ENCODE results near the gene ABAT.

Gene ABAT

GRCh38 chr16:8689686-8690085 lies 15.3 kb downstream of the ABAT start:
- Histone ChIP-seq H3K4me2 (ENCODE audit: low read depth, low read length, poor library complexity, severe bottlenecking) (no peak overlapping the region), H4K20me1 (ENCODE audit: low read depth, low read length) (no peaks in the 10 kb centered on the region), H3K9me3 (ENCODE audit: insufficient read depth, low read length) (peaks cover 23% of the 10 kb centered on the region), H3K4me3 (ENCODE audit: insufficient read depth, low read length, poor library complexity, severe bottlenecking) (no peak overlapping the region), H3F3A (ENCODE audit: insufficient read depth) (no peaks in the 10 kb centered on the region), H3K27ac (ENCODE audit: low read depth, low read length) (no peak overlapping the region), H3K9me2 (replicated peaks; ENCODE audit: insufficient read depth, low read length) (no peaks in the 10 kb centered on the region), H2AFZ (ENCODE audit: low read depth, low read length, severe bottlenecking) (no peak overlapping the region), H3K27me3 (ENCODE audit: low read length) (no peaks in the 10 kb centered on the region), H3K36me3 (ENCODE audit: low read length) (no peaks in the 10 kb centered on the region), H3K9ac (ENCODE audit: low read length) (no peak overlapping the region), H3K79me2 (ENCODE audit: insufficient read depth, low read length) (no peaks in the 10 kb centered on the region)
- TF ChIP-seq EZH2phosphoT487 (conservative IDR thresholded peaks at IDR 0.05; ENCODE audit: low read length) (no peak), CTCF (IDR thresholded peaks at IDR 0.05; ENCODE audit: insufficient read depth, low read length, poor library complexity, severe bottlenecking) (no peak)

DNA sequence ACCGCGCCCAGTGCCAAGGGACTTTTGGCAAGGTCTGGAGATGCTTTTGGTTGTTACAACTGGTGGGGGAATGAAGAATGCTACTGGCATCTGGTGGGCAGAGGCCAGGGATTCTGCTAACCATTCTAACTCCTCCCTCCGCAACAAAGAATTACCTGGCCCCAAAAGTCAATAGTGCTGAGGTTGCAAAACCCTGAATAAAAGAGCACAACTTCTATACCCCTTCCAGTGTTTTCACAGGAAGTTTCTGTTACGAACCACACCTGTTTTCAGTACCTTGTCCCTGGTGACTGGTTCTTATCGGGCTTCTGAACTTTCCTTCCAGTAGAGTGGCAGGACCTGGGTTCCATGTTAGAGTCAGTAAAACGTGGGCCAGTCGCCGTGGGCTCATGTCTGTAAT lies 17.3 kb downstream of the ABAT start:
- Histone ChIP-seq H3F3A (ENCODE audit: insufficient read depth) (no peaks in the 10 kb centered on the region), H3K4me3 (ENCODE audit: insufficient read depth, low read length, poor library complexity, severe bottlenecking) (no peak overlapping the region), H4K20me1 (ENCODE audit: low read depth, low read length) (no peaks in the 10 kb centered on the region), H3K9me2 (replicated peaks; ENCODE audit: insufficient read depth, low read length) (no peaks in the 10 kb centered on the region), H3K4me2 (ENCODE audit: low read depth, low read length, poor library complexity, severe bottlenecking) (no peak overlapping the region), H3K79me2 (ENCODE audit: insufficient read depth, low read length) (no peaks in the 10 kb centered on the region), H3K27ac (ENCODE audit: low read depth, low read length) (no peak overlapping the region), H3K27me3 (ENCODE audit: low read length) (no peaks in the 10 kb centered on the region), H2AFZ (ENCODE audit: low read depth, low read length, severe bottlenecking) (no peak overlapping the region), H3K9me3 (ENCODE audit: insufficient read depth, low read length) (peaks cover 23% of the 10 kb centered on the region), H3K9ac (ENCODE audit: low read length) (no peak overlapping the region), H3K36me3 (ENCODE audit: low read length) (no peaks in the 10 kb centered on the region)
- TF ChIP-seq CTCF (IDR thresholded peaks at IDR 0.05; ENCODE audit: insufficient read depth, low read length, poor library complexity, severe bottlenecking), result no peak
- TF ChIP-seq EZH2phosphoT487 (conservative IDR thresholded peaks at IDR 0.05; ENCODE audit: low read length), result no peak

DNA sequence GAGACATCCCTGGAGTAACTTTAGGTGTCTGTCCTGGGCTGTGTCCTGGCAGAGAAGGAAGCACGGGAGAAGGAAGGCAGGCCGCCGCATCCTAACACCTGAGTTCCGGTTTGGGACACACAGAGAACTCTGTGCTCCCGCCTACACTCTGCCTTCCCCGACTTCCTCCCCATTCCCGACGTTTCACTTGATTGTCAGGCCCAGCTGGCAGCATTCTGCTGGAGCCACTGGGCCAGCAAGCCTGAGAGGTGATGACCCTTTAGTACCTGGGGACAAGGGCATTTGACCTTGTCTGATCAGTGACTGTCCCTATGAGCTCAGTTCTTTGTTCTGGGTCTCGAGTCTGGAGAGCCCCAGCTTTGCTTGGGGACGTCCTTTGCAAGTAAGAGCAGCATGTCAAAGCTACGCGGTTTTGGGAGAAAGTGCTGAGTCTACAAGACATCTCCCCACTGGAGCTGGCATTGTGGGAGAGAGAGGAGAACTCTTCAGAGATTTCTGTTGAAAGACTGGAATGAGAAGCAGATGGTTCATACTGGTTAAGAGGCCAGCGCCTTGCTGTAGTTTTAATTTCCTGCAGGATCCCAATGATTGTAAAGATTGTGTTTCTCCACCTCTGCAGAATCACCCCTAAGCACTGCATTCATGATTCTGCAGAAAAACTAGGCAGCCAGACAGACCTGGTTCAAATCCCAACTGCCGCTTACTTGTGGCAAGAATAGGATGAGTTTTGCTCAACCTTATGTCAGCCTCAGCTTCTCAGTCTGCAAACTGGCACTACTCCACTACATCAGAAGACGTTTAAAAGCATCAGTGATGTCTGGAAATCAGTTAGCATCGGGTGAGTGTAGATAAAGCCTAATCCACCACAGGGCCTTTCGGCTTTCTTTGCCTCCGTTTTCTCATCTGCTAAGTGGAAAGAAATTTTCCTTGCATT lies 20.6 kb downstream of the ABAT start:
- no peaks in the 10 kb centered on the region for H3F3A ChIP-seq (ENCODE audit: insufficient read depth)
- H3K36me3 ChIP-seq (ENCODE audit: low read length), result no peaks in the 10 kb centered on the region
- H3K9ac ChIP-seq (ENCODE audit: low read length), result no peak overlapping the region
- H3K4me3 ChIP-seq (ENCODE audit: insufficient read depth, low read length, poor library complexity, severe bottlenecking), result no peak overlapping the region
- no peak overlapping the region for H2AFZ ChIP-seq (ENCODE audit: low read depth, low read length, severe bottlenecking)
- H3K27me3 ChIP-seq (ENCODE audit: low read length), result no peaks in the 10 kb centered on the region
- H4K20me1 ChIP-seq (ENCODE audit: low read depth, low read length), result no peaks in the 10 kb centered on the region
- H3K9me2 ChIP-seq (replicated peaks; ENCODE audit: insufficient read depth, low read length), result no peaks in the 10 kb centered on the region
- peaks cover 13% of the 10 kb centered on the region for H3K9me3 ChIP-seq (ENCODE audit: insufficient read depth, low read length)
- H3K27ac ChIP-seq (ENCODE audit: low read depth, low read length), result no peak overlapping the region
- no peaks in the 10 kb centered on the region for H3K79me2 ChIP-seq (ENCODE audit: insufficient read depth, low read length)
- TF ChIP-seq EZH2phosphoT487 (conservative IDR thresholded peaks at IDR 0.05; ENCODE audit: low read length), result no peak
- no peak for TF ChIP-seq CTCF (IDR thresholded peaks at IDR 0.05; ENCODE audit: insufficient read depth, low read length, poor library complexity, severe bottlenecking)
- no peak overlapping the region for H3K4me2 ChIP-seq (ENCODE audit: low read depth, low read length, poor library complexity, severe bottlenecking)

All from SU-DHL-6 (cell line).